MG63 (cell line): ENCODE measurements around the gene TMC2. TPM values are rescaled to one million over a fixed set of nuclear protein-coding genes. Genes with fewer than 3 reads are reported as not detected.
"Not testable (repeated sequence)": the region's sequence is repeated elsewhere in the genome, so short reads cannot be mapped to it uniquely, and the experiment has no call there.

Experiments used
- DNase-seq: peaks from one replicate; pipeline ENCODE4 v3.0.0-alpha.2; 2020
- H3K27me3 ChIP-seq: fragments of 250-450 bp; sonication (Bioruptor Pico); 2 replicates; pipeline ENCODE4 v1.5.1; 2020; ENCODE audit warnings: mild to moderate bottlenecking, moderate library complexity
- H3K36me3 ChIP-seq: fragments of 250-450 bp; sonication (Bioruptor Pico); 2 replicates; pipeline ENCODE4 v1.5.1; 2020; ENCODE audit warnings: mild to moderate bottlenecking, moderate library complexity
- H3K4me3 ChIP-seq: fragments of 250-450 bp; sonication (Bioruptor Pico); 2 replicates; pipeline ENCODE4 v1.5.1; 2020; ENCODE audit warnings: mild to moderate bottlenecking, moderate library complexity
- H3K9me3 ChIP-seq: fragments of 250-450 bp; sonication (Bioruptor Pico); 2 replicates; pipeline ENCODE4 v1.5.1; 2020; ENCODE audit warnings: mild to moderate bottlenecking, moderate library complexity
- total RNA-seq: library from RNA; depleted of rRNA; stranded (reverse); fragments of >200 nt; shearing (Covaris generic); gene quantifications from 2 replicates; pipeline ENCODE4 v1.2.3, GENCODE V29; 2014; ENCODE audit warnings: low replicate concordance; rRNA removed

Gene TMC2, protein sequence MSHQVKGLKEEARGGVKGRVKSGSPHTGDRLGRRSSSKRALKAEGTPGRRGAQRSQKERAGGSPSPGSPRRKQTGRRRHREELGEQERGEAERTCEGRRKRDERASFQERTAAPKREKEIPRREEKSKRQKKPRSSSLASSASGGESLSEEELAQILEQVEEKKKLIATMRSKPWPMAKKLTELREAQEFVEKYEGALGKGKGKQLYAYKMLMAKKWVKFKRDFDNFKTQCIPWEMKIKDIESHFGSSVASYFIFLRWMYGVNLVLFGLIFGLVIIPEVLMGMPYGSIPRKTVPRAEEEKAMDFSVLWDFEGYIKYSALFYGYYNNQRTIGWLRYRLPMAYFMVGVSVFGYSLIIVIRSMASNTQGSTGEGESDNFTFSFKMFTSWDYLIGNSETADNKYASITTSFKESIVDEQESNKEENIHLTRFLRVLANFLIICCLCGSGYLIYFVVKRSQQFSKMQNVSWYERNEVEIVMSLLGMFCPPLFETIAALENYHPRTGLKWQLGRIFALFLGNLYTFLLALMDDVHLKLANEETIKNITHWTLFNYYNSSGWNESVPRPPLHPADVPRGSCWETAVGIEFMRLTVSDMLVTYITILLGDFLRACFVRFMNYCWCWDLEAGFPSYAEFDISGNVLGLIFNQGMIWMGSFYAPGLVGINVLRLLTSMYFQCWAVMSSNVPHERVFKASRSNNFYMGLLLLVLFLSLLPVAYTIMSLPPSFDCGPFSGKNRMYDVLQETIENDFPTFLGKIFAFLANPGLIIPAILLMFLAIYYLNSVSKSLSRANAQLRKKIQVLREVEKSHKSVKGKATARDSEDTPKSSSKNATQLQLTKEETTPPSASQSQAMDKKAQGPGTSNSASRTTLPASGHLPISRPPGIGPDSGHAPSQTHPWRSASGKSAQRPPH
- not detected in 2 replicates for total RNA-seq

DNA sequence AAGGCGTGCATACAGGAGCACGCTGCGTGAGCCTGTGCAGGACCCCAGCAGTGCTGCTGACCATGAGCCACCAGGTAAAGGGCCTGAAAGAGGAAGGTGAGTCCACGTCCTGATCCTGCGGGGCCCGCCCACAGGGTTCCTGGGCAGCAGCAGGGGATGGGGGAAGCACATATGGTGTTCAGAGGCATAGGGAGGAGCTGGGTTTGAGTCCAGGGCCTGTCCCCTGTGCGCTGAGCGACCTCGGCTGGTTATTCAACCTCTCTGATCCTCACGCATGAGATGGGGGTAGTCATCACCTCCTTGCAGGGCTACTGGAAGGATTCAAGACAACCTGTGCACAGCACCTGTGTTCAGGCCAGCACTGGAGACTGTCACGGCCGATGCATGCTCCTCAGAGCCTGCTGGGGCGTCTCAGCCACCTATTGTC lies at the start of gene TMC2:
Gene TMC2 (plus strand): TSS at position 14 of the 427 bp plus-strand sequence. CDS start 49 bp downstream, at position 63.
- DNase-seq = no peak
- no peaks in the 10 kb centered on the region for H3K9me3 ChIP-seq
- H3K27me3 ChIP-seq = no peaks in the 10 kb centered on the region

DNA sequence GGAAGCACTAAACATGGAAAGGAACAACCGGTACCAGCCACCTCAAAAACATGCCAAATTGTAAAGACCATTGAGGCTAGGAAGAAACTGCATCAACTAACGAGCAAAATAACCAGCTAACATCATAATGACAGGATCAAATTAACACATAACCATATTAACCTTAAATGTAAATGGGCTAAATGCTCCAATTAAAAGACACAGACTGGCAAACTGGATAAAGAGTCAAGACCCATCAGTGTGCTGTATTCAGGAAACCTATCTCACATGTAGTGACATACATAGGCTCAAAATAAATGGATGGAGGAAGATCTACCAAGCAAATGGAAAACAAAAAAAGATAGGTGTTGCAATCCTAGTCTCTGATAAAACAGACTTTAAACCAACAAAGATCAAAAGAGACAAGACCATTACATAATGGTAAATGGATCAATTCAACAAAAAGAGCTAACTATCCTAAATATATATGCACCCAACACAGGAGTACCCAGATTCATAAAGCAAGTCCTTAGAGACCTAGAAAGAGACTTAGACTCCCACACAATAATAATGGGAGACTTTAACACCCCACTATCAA lies 33.5 kb upstream of the TMC2 start:
- not testable (repeated sequence) for H3K36me3 ChIP-seq, H3K9me3 ChIP-seq, H3K4me3 ChIP-seq, DNase-seq, H3K27me3 ChIP-seq

More for the DNA sequence above, at the start of gene TMC2:
- Histone ChIP-seq H3K4me3 (no peak within 1 kb of the TSS), H3K36me3 (no peaks in the 10 kb centered on the region)

DNA sequence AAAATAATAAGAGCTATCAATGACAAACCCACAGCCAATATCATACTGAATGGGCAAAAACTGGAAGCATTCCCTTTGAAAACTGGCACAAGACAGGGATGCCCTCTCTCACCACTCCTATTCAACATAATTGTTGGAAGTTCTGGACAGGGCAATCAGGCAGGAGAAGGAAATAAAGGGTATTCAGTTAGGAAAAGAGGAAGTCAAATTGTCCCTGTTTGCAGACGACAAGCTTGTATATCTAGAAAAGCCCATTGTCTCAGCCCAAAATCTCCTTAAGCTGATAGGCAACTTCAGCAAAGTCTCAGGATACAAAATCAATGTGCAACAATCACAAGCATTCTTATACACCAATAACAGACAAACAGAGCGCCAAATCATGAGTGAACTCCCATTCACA lies 31.6 kb upstream of the TMC2 start:
- H3K27me3 ChIP-seq, H3K4me3 ChIP-seq, H3K9me3 ChIP-seq, H3K36me3 ChIP-seq, DNase-seq: not testable (repeated sequence)

DNA sequence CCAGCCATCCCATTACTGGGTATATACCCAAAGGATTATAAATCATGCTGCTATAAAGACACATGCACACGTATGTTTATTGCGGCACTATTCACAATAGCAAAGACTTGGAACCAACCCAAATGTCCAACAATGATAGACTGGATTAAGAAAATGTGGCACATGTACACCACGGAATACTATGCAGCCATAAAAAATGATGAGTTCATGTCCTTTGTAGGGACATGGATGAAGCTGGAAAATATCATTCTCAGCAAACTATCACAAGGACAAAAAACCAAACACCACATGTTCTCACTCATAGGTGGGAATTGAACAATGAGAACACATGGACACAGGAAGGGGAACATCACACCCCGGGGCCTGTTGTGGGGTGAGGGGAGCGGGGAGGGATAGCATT lies 29.9 kb upstream of the TMC2 start:
- not testable (repeated sequence) for DNase-seq, H3K36me3 ChIP-seq, H3K27me3 ChIP-seq, H3K4me3 ChIP-seq, H3K9me3 ChIP-seq

DNA sequence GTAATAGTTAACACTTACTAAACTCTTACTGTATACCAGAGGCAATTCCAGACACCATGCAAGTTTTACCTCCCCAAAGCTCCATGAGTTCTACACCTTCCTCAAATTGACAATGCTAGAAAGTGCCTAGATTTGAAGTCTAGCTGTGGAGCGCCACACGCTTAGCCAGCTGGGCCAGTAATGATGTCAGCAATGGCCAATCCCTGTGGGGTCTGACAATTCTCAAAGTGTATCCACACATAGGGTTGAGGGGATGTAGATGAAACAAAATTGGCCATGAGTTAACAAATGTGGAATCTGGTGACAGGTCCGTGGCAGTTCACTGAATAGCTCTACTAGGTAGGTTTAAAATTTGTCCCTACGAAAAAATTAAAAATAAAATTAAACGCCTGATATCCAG lies 28.9 kb upstream of the TMC2 start:
- no peak for DNase-seq
- Histone ChIP-seq H3K9me3 (no peaks in the 10 kb centered on the region), H3K4me3 (peak overlapping the region; percentile 76), H3K27me3 (no peaks in the 10 kb centered on the region), H3K36me3 (no peaks in the 10 kb centered on the region)

DNA sequence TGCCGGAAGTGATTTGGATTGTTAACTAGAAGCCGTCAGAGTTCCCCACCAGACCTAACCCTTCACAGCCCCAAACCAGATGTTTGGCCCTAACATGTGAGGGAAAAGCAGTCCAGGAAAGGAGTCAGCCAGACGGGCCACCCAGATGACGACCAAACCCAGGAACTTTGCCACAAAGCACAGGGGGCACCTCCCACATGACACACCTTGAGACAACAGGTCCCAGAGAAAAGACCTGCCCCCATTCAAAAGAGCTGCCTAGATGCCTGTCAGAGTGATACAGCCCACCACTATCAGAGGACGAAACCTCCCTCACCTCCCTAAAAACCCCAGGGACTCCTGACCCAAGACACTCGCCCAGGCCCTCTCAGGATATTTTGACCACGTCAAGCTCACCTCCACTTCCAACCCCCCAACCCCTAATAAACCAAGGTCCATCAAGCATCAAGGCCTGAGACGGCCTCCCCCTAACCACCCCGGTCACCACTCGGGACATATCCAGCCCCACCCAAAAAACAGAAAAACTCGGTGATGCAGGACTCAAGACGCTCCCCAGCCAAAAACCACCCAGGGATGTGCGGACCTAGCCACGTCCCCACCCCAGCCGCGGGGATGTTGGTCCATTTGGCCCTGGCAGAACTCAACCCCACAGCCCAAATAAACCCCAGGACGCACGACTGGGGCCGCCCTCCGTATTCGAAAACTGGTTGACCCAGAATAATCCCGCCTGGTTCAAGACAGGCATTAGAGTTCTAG lies 28.3 kb upstream of the TMC2 start:
- Histone ChIP-seq H3K9me3 (no peaks in the 10 kb centered on the region), H3K27me3 (no peaks in the 10 kb centered on the region), H3K4me3 (peak overlapping the region; percentile 76), H3K36me3 (no peaks in the 10 kb centered on the region)
- peak; percentile 13 for DNase-seq

DNA sequence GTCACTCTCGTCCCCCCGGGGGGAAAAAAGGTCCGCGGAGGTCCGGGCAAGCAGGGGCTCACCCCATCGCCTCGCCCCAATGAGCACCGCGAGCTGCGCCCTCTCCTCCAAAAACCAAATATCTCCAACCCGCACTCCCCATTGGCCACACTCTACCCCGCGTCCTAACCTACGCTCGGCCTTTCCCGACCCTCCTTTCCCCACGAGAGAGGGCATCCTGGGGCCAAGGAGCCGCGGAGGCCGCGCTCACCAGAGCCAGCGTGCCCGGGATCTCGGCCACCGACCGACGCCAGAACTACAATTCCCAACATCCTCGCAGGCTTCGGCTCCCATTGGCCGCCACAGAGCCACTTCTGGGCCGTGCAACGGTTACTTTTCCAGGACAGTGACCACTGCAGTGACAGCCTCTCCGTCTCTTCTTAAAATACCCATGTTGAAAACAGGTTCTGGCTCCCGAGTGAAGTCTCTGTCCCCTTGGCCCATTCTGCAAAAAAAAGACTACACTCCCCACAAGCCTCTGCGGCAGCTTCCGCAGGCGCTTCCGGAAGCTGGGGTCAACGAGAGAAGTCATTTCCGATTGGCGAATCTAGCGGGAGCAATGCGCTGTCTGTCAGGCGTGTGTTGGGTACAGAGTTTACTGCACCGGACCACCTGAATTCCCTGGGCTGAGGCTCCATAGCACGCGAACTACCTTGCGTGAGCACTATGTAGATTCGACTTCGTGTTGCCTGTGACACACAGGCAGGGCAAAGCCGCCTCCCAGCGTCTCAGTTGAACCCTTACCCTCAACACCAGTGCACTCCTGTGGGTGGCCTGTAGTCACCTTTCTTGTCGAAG lies 27.5 kb upstream of the TMC2 start, which contains the start of gene ZNF343:
Gene ZNF343 (minus strand): TSS at position 285 of the 837 bp plus-strand sequence. CDS start 15,020 bp downstream, outside the sequence.
- no peaks in the 10 kb centered on the region for H3K27me3 ChIP-seq
- H3K4me3 ChIP-seq = peak within 1 kb of the TSS; percentile 76
- no peaks in the 10 kb centered on the region for H3K9me3 ChIP-seq
- DNase-seq = peak; percentile 70
- H3K36me3 ChIP-seq = no peaks in the 10 kb centered on the region

DNA sequence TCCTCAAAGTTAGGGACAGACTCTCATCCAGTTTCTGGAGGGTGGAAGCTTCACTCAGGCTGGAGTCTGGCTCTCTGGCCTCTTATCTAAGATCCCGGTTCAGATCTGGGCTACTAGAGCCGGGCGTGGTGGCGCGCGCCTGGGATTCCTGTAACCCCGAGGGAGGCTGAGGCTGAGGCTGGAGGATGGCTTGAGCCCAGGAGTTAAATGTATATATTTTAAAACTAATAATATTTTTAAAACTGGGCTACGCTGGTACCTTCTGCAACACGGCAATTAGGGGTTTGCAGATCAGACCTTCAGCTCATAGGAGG lies 26.9 kb upstream of the TMC2 start:
- DNase-seq = no peak
- no peaks in the 10 kb centered on the region for H3K36me3 ChIP-seq
- H3K4me3 ChIP-seq = peak overlapping the region; percentile 76
- no peaks in the 10 kb centered on the region for H3K27me3 ChIP-seq
- no peaks in the 10 kb centered on the region for H3K9me3 ChIP-seq

DNA sequence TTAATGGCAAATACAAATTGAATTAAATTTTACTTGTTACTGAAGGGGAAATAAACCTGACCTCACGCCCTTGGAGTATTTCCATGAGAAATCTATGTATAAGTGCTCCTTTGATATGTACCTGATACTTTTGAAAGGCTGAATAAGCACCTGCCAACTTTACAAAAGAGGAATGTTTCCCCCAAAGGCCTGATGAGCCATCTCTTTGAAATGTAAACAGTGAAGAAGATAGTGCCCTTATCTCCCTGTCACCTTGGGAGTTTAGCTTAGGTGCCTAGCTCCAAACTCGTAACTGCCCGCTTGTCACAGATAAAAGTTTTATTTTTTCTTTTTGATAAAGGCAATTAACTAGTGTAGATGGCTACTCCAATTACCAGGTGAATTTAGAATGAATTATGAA lies 26.6 kb upstream of the TMC2 start:
- DNase-seq = no peak
- H3K9me3 ChIP-seq = no peaks in the 10 kb centered on the region
- H3K36me3 ChIP-seq = no peaks in the 10 kb centered on the region
- peak overlapping the region; percentile 76 for H3K4me3 ChIP-seq
- H3K27me3 ChIP-seq = no peaks in the 10 kb centered on the region

DNA sequence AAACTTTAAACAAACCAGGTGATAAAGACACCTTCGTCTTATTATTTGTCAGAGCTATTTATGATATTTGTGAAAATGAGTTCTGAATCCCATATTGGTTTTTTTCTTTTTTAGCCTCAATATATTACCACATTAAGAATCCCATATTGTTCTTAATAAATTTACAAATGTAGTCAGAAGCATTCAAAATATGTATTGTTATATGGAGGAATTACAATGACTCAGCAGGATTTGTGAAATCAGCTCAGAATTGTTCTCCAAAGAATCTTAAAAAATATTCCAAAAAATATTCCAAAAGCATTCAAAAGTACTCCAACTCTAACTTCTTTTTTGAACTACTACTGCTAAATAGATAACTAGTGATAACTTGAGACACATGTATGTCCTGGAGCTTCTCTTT lies 21.2 kb upstream of the TMC2 start:
- DNase-seq = no peak
- H3K27me3 ChIP-seq = no peaks in the 10 kb centered on the region
- H3K4me3 ChIP-seq = no peak overlapping the region
- H3K36me3 ChIP-seq = no peaks in the 10 kb centered on the region
- no peaks in the 10 kb centered on the region for H3K9me3 ChIP-seq

DNA sequence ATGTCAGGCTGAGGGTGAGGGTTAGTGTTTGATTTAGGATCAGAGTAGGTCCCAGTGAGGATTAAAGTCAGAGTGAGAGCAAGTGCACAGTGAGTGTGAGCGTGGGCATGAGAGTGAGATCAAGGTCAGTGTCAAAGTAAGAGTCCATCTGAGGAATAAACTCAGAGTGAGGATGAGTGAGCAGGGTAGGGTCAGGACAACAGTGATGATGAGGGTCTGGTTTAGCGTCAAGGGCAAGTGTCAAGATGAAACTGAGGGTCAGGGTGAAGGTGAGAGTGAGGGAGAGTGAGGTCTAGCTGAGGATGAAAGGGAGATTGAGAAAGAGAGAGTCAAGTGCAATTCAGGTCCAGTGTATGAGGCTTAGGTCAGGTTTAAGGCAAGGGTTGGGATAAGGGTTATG lies 20.0 kb upstream of the TMC2 start:
- Histone ChIP-seq H3K9me3 (no peaks in the 10 kb centered on the region), H3K27me3 (no peaks in the 10 kb centered on the region), H3K4me3 (no peak overlapping the region), H3K36me3 (no peaks in the 10 kb centered on the region)
- DNase-seq = no peak

DNA sequence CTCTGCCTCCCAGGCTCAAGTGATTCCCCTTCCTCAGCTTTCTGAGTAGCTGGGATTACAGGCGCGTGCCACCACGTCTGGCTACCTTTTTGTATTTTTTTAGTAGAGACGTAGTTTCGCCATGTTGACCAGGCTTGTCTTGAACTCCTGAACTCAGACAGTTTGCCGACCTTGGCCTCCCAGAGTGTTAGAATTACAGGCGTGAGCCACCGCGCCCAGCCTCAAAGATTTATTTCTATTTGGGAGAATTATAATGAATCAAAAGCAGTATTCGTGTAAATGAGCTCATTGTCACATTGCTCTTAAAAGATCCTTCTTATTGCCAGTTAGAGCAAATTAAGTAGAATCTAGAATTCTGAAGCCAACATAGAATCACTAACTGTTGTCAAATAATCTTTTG lies 18.3 kb upstream of the TMC2 start:
- no peak for DNase-seq
- no peaks in the 10 kb centered on the region for H3K27me3 ChIP-seq
- no peaks in the 10 kb centered on the region for H3K9me3 ChIP-seq
- H3K4me3 ChIP-seq = no peak overlapping the region
- H3K36me3 ChIP-seq = no peaks in the 10 kb centered on the region

DNA sequence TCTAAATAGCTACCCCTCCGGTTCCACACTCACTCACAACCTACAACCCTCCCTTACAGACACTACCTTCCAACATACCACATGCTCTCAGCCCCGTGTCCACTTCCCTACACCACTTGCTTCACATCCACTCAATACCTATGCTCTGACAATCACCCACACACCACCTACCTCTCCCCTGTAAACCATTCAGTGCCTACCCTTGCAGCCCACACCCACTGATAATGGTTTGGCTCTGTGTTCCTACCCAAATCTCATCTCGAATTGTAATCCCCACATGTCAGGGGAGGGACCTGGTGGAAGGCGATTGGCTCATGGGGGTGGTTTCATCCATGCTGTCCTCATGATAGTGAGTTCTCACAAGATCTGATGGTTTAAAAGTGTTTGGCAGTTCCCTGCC lies 17.8 kb upstream of the TMC2 start:
- Histone ChIP-seq H3K27me3 (no peaks in the 10 kb centered on the region), H3K36me3 (no peaks in the 10 kb centered on the region), H3K9me3 (no peaks in the 10 kb centered on the region), H3K4me3 (no peak overlapping the region)
- DNase-seq = no peak

DNA sequence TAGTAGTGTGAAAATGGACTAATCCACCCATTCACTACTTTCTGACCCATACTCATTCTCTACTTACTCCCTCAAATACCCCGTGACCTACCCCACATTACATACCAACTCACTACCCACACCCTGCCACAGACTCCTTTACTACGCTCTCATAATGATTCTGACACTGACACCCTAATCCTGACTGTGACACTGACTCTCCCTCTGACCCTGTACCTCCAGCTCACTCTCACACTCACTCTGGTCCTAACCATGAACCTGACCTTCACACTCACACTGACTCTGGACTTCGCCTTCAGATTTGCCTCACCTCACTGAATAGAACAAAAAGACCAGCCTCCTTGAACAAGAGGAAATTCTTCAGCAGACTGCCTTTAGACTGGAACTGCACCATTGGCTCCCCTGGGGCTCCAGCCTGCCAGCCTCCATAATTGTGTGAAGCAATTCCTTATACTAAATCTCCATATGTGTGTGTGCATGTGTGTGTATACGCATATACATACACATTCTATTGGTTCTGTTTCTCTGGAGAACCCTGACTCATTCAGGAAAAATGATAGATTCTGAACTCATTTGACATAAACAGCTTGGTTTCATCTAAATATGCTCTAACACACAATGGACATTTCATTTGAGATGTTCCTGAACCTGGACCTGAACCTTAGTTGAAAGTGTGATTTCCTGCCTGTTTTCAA lies 17.1 kb upstream of the TMC2 start:
- no peak overlapping the region for H3K4me3 ChIP-seq
- no peaks in the 10 kb centered on the region for H3K9me3 ChIP-seq
- no peak for DNase-seq
- no peaks in the 10 kb centered on the region for H3K27me3 ChIP-seq
- H3K36me3 ChIP-seq = no peaks in the 10 kb centered on the region

DNA sequence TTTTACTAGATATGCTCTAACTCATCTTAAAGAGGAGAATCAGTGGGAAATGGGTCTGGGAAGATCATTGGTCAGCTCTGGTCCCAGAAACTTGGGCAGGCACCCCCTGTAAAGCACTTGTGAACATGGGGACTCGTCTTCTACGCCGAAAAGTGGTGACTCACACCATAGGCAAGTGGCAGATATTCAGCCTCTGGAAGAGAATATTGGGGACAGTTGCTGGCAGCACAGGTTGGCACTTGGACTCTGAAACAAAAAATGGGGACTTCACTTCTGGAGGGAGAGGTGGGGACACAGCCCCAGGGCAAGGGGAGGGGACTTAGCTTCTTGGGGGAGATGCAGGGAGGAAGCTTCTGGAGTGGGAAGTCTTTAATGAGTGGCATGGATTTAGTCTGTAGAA lies 15.8 kb upstream of the TMC2 start:
- Histone ChIP-seq H3K9me3 (no peaks in the 10 kb centered on the region), H3K36me3 (no peaks in the 10 kb centered on the region), H3K27me3 (no peaks in the 10 kb centered on the region), H3K4me3 (no peak overlapping the region)
- no peak for DNase-seq
